HCT116 (cell line): Measurements from ENCODE around the gene RNF214. TPM values are rescaled to one million over a fixed set of nuclear protein-coding genes. Genes with fewer than 3 reads are reported as not detected.
A peak's percentile ranks its signal among the peaks of the same experiment; 100 is the strongest.

Experiments
- ATAC-seq: fragments of 200-7000 bp; cut with Tn5 transposase; 2 replicates; pipeline ENCODE4 v1.9.1; 2020; ENCODE audit warnings: mild to moderate bottlenecking, moderate library complexity
- BruUV-seq: library from RNA; stranded (reverse); fragments of 400-500 nt; replicated peaks from 2 replicates; lab custom pipeline; 2021; lab: Mats Ljungman, UMichigan
- CTCF ChIA-PET: fragments of 300-600 bp; sonication (Branson Sonifier 250); formaldehyde crosslinking; loops from one replicate; lab custom pipeline; 2021; ENCODE audit warnings: antibody characterized with exemption; lab: Charles Lee
- POLR2A ChIA-PET: fragments of 300-600, 350-600 bp; sonication (Branson Sonifier 250); formaldehyde crosslinking; loops from one replicate; lab custom pipeline; 2021; ENCODE audit warnings: antibody characterized with exemption; lab: Charles Lee
- RAD21 ChIA-PET, 2 experiments: fragments of 300-600 bp; sonication (Branson Sonifier 250); formaldehyde crosslinking; loops; one replicate each; lab custom pipeline; 2023; ENCODE audit warnings: low total read pairs in 2 of 2; ENCODE audit not compliant: uncharacterized antibody in 2 of 2, unreplicated experiment in 2 of 2, low non-redundant PET in 1 of 2; lab: Charles Lee
- DNase-seq: peaks from one replicate; pipeline ENCODE4 v3.0.0-alpha.2; 2010; ENCODE audit warnings: low read depth, low spot score
- H2AFZ ChIP-seq: fragments of 200-600 bp; shearing (Covaris generic), sonication (generic); 2 replicates; pipeline ENCODE4 v1.6.1; 2017; ENCODE audit warnings: low read depth, mixed run types, mixed read lengths, antibody characterized with exemption, low read length; ENCODE audit not compliant: poor library complexity, severe bottlenecking
- H3K27ac ChIP-seq: 2 replicates; pipeline ENCODE4 v1.5.1; 2012; ENCODE audit warnings: low read depth, low read length
- H3K27me3 ChIP-seq: fragments of 200-600 bp; sonication (generic); 2 replicates; pipeline ENCODE4 v1.6.1; 2016; ENCODE audit warnings: mixed run types, low read length, mixed read lengths; ENCODE audit not compliant: insufficient read depth
- H3K36me3 ChIP-seq, 2 experiments: fragments of 200-500 bp in 1 of 2; fragments of 200-600 bp in 1 of 2; sonication (Bioruptor generic) in 1 of 2; sonication (generic) in 1 of 2; 2 replicates each; pipeline versions ENCODE4 v1.5.1 to v1.6.1; 2014 to 2016; ENCODE audit warnings: low read length in 2 of 2, inconsistent platforms in 1 of 2, mixed read lengths in 1 of 2, mixed run types in 1 of 2; ENCODE audit not compliant: insufficient read depth in 2 of 2, control insufficient read depth in 1 of 2
- H3K4me1 ChIP-seq, 2 experiments: fragments of 200-600 bp in 1 of 2; sonication (generic) in 1 of 2; 2 replicates each; pipeline versions ENCODE4 v1.5.1 to v1.6.1; 2012 to 2017; ENCODE audit warnings: low read length in 2 of 2, inconsistent platforms in 1 of 2, mild to moderate bottlenecking in 1 of 2, mixed read lengths in 1 of 2, mixed run types in 1 of 2, moderate library complexity in 1 of 2; ENCODE audit not compliant: insufficient read depth in 2 of 2, control insufficient read depth in 1 of 2
- H3K4me2 ChIP-seq: fragments of 200-600 bp; sonication (generic); 2 replicates; pipeline ENCODE4 v1.6.1; 2017; ENCODE audit warnings: mixed run types, low read length, mixed read lengths
- H3K4me3 ChIP-seq, 2 experiments: fragments of 200-600 bp in 1 of 2; sonication (generic) in 1 of 2; replicated peaks in 1 of 2; 2 replicates each; pipeline ENCODE4 v1.5.1; 2011 to 2016; ENCODE audit warnings: low read length in 2 of 2, control low read depth in 1 of 2, low read depth in 1 of 2, mild to moderate bottlenecking in 1 of 2, mixed read lengths in 1 of 2, mixed run types in 1 of 2
- H3K79me2 ChIP-seq: fragments of 200-600 bp; sonication (generic); 2 replicates; pipeline ENCODE4 v1.6.1; 2017; ENCODE audit warnings: mild to moderate bottlenecking, mixed run types, low read length, moderate library complexity, mixed read lengths; ENCODE audit not compliant: insufficient read depth
- H3K9ac ChIP-seq: fragments of 200-600 bp; sonication (generic); 2 replicates; pipeline ENCODE4 v1.6.1; 2016; ENCODE audit warnings: low read length, mixed read lengths
- H3K9me2 ChIP-seq: fragments of 200-600 bp; sonication (generic), shearing (Covaris generic); 2 replicates; pipeline ENCODE4 v1.6.1; 2017; ENCODE audit warnings: mixed run types, mild to moderate bottlenecking, moderate library complexity; ENCODE audit not compliant: insufficient read depth
- H3K9me3 ChIP-seq, 2 experiments: fragments of 200-500 bp in 1 of 2; fragments of 200-600 bp in 1 of 2; sonication (Bioruptor generic) in 1 of 2; sonication (generic) in 1 of 2; 2 replicates each; pipeline ENCODE4 v1.6.1; 2014 to 2017; ENCODE audit warnings: low read length in 2 of 2, mixed read lengths in 2 of 2, inconsistent platforms in 1 of 2, low read depth in 1 of 2, mild to moderate bottlenecking in 1 of 2, mixed run types in 1 of 2, moderate library complexity in 1 of 2; ENCODE audit not compliant: control insufficient read depth in 1 of 2, insufficient read depth in 1 of 2
- H4K20me1 ChIP-seq: fragments of 200-600 bp; sonication (generic), shearing (Covaris generic); 2 replicates; pipeline ENCODE4 v1.6.1; 2017; ENCODE audit warnings: mixed run types, mild to moderate bottlenecking, moderate library complexity; ENCODE audit not compliant: insufficient read depth
- CBX3 ChIP-seq: IDR thresholded peaks from 2 replicates; pipeline ENCODE4 v1.6.1; 2012; ENCODE audit warnings: low read depth
- POLR2AphosphoS5 ChIP-seq: IDR thresholded peaks from 2 replicates; pipeline ENCODE4 v1.6.1; 2011; ENCODE audit warnings: mild to moderate bottlenecking, low read depth, low read length, moderate library complexity
- intact Hi-C: fragments of 100-400 bp; cut with micrococcal nuclease; formaldehyde crosslinking; loops from 2 replicates; pipeline ENCODE4 v1.10.0; 2022
- total RNA-seq: library from RNA; stranded (reverse); gene quantifications from one replicate; pipeline ENCODE4 v1.2.1, GENCODE V29; 2021; ENCODE audit not compliant: unreplicated experiment
- TF ChIP-seq, protein P1 (sequence below): IDR thresholded peaks from 2 replicates; pipeline ENCODE4 v1.6.1; 2012; ENCODE audit warnings: low read depth
- TF ChIP-seq, protein P2 (sequence below): IDR thresholded peaks from 2 replicates; pipeline ENCODE4 v1.6.1; 2012

RNF214 gene
- total RNA-seq, 1 experiment from 2014 or later = 29.3 TPM

DNA sequence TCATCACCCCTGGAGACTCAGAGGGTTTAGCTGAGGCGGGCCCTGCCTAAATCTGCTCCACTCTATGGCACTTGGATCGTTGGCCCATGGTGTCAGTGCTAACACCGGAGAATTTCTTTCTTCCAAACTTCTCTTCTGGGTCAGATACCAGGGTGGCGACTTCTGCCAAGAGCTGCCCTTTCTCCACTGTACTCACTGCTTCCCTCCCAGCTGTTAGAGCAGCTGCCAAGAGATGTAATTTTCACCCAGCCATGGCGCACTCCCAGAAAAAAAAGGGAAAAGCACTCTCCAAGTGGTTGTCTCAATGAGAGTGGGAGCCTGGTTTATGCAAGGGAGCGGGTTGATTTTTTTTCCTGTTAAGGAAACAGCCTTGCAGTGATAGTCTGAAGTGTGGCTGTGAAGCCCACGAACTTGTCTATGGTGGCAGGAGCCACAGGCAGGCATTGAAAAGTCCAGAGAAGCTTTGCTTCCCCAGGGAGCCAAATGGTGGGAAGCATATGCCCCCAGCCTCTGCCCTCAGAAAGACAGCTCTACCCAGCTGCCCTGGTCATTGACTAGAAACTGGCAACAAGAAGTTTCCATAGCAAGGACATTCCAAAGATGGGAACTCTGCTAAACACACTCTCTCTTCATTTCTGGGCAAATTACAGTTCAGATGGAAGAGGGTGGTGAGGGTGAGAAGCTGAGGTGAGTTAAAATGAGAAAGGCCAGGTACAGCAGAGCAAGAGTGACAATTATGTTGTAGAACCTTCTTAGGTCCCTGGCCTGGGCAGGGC lies 11.3 kb upstream of the RNF214 start:
- TF ChIP-seq, protein P1, sequence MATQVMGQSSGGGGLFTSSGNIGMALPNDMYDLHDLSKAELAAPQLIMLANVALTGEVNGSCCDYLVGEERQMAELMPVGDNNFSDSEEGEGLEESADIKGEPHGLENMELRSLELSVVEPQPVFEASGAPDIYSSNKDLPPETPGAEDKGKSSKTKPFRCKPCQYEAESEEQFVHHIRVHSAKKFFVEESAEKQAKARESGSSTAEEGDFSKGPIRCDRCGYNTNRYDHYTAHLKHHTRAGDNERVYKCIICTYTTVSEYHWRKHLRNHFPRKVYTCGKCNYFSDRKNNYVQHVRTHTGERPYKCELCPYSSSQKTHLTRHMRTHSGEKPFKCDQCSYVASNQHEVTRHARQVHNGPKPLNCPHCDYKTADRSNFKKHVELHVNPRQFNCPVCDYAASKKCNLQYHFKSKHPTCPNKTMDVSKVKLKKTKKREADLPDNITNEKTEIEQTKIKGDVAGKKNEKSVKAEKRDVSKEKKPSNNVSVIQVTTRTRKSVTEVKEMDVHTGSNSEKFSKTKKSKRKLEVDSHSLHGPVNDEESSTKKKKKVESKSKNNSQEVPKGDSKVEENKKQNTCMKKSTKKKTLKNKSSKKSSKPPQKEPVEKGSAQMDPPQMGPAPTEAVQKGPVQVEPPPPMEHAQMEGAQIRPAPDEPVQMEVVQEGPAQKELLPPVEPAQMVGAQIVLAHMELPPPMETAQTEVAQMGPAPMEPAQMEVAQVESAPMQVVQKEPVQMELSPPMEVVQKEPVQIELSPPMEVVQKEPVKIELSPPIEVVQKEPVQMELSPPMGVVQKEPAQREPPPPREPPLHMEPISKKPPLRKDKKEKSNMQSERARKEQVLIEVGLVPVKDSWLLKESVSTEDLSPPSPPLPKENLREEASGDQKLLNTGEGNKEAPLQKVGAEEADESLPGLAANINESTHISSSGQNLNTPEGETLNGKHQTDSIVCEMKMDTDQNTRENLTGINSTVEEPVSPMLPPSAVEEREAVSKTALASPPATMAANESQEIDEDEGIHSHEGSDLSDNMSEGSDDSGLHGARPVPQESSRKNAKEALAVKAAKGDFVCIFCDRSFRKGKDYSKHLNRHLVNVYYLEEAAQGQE = no peak
- TF ChIP-seq POLR2AphosphoS5 (no peak), CBX3 (no peak)
- TF ChIP-seq, protein P2, sequence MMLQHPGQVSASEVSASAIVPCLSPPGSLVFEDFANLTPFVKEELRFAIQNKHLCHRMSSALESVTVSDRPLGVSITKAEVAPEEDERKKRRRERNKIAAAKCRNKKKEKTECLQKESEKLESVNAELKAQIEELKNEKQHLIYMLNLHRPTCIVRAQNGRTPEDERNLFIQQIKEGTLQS = no peak
- Histone ChIP-seq H3K9me2 (no peaks in the 10 kb centered on the region), H2AFZ (no peak overlapping the region), H3K4me3 (no peak overlapping the region; a peak in 1 of 4 replicates), H3K36me3 (peaks cover 14 to 17% of the 10 kb centered on the region in 2 experiments; a peak in 3 of 4 replicates), H3K79me2 (no peaks in the 10 kb centered on the region), H4K20me1 (no peaks in the 10 kb centered on the region), H3K9ac (peak overlapping the region; percentile 9; the same call in 1 of the 2 replicates), H3K4me2 (peak overlapping the region; percentile 59), H3K27me3 (no peaks in the 10 kb centered on the region), H3K9me3 (no peaks in the 10 kb centered on the region), H3K27ac (peak overlapping the region; percentile 52), H3K4me1 (peaks cover 10 to 20% of the 10 kb centered on the region in 2 experiments)
- no TSS peak for BruUV-seq
- ChIA-PET RAD21 (no interaction called here), POLR2A (interaction anchor here (0.6 to 1.9 kb wide), 4 partner anchors 10 to 106 kb away, joined by 3 to 6 read pairs (median 4); partner anchors contain the start of genes CEP164, PAFAH1B2, PCSK7 and SIDT2), CTCF (interaction anchor here (1.1 to 2.6 kb wide), 7 partner anchors 11 to 492 kb away, joined by 3 to 13 read pairs (median 4); partner anchors contain the start of genes PCSK7, RNF214, SIDT2 and TAGLN)
- intact Hi-C loops = no loop called here
- DNase-seq = no peak
- 0 out of 2 replicates have a peak, but pooled peaks have one; percentile 3 for ATAC-seq
